ENCODE data around the gene ARHGAP6. TPM values are rescaled to one million over a fixed set of nuclear protein-coding genes. Genes with fewer than 3 reads are reported as not detected.

Gene ARHGAP6
- total and polyA plus RNA-seq, 9 of the 15 experiments (the other 6 are each of a cell fraction or from before 2014, with no cell fraction given), result 12.5 to 63.6 (median 41.8) TPM

GRCh38 chrX:11351375-11352295, 314.1 kb downstream of the ARHGAP6 start (continued):
- TF ChIP-seq, protein P1, sequence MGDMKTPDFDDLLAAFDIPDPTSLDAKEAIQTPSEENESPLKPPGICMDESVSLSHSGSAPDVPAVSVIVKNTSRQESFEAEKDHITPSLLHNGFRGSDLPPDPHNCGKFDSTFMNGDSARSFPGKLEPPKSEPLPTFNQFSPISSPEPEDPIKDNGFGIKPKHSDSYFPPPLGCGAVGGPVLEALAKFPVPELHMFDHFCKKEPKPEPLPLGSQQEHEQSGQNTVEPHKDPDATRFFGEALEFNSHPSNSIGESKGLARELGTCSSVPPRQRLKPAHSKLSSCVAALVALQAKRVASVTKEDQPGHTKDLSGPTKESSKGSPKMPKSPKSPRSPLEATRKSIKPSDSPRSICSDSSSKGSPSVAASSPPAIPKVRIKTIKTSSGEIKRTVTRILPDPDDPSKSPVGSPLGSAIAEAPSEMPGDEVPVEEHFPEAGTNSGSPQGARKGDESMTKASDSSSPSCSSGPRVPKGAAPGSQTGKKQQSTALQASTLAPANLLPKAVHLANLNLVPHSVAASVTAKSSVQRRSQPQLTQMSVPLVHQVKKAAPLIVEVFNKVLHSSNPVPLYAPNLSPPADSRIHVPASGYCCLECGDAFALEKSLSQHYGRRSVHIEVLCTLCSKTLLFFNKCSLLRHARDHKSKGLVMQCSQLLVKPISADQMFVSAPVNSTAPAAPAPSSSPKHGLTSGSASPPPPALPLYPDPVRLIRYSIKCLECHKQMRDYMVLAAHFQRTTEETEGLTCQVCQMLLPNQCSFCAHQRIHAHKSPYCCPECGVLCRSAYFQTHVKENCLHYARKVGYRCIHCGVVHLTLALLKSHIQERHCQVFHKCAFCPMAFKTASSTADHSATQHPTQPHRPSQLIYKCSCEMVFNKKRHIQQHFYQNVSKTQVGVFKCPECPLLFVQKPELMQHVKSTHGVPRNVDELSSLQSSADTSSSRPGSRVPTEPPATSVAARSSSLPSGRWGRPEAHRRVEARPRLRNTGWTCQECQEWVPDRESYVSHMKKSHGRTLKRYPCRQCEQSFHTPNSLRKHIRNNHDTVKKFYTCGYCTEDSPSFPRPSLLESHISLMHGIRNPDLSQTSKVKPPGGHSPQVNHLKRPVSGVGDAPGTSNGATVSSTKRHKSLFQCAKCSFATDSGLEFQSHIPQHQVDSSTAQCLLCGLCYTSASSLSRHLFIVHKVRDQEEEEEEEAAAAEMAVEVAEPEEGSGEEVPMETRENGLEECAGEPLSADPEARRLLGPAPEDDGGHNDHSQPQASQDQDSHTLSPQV (IDR thresholded peaks at IDR 0.05), result peak; percentile 72
- TF ChIP-seq, protein P2, sequence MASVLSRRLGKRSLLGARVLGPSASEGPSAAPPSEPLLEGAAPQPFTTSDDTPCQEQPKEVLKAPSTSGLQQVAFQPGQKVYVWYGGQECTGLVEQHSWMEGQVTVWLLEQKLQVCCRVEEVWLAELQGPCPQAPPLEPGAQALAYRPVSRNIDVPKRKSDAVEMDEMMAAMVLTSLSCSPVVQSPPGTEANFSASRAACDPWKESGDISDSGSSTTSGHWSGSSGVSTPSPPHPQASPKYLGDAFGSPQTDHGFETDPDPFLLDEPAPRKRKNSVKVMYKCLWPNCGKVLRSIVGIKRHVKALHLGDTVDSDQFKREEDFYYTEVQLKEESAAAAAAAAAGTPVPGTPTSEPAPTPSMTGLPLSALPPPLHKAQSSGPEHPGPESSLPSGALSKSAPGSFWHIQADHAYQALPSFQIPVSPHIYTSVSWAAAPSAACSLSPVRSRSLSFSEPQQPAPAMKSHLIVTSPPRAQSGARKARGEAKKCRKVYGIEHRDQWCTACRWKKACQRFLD (CRISPR knock-in tag; IDR thresholded peaks at IDR 0.05), result peak; percentile 88
- TF ChIP-seq RBM34 (IDR thresholded peaks at IDR 0.05; ENCODE audit: borderline replicate concordance, insufficient read depth, low read length) (no peak), AFF1 (IDR thresholded peaks at IDR 0.05; ENCODE audit: low read depth in 1 of 2, partially characterized antibody in 2 of 2) (peak in 1 of 2 experiments; percentile 10), MECOM (CRISPR knock-in tag; IDR thresholded peaks at IDR 0.05) (peak; percentile 61), SMARCE1 (IDR thresholded peaks at IDR 0.05) (0 out of 2 replicates have a peak, but pooled peaks have one; percentile 41), L3MBTL2 (IDR thresholded peaks at IDR 0.05) (peak; percentile 73), ZNF24 (IDR thresholded peaks at IDR 0.05) (no peak), NR2C1 (IDR thresholded peaks at IDR 0.05) (no peak), NR2C1 (tag; IDR thresholded peaks at IDR 0.05) (peak; percentile 5; the same call in 1 of the 2 replicates), ZNF644 (tag; IDR thresholded peaks at IDR 0.05; ENCODE audit: low read depth) (peak; percentile 78; the same call in 1 of the 2 replicates), GTF2E2 (tag; IDR thresholded peaks at IDR 0.05) (peak; percentile 86)
